BE2C (cell line): Measurements from ENCODE around the gene NOTCH3.

Source experiments
- DNase-seq: peaks from one replicate; pipeline ENCODE4 v3.0.0-alpha.2; 2020
- H3K27me3 ChIP-seq: fragments of 250-450 bp; sonication (Bioruptor Pico); 2 replicates; pipeline ENCODE4 v1.5.1; 2020; ENCODE audit warnings: mild to moderate bottlenecking
- H3K36me3 ChIP-seq: fragments of 250-450 bp; sonication (Bioruptor Pico); 2 replicates; pipeline ENCODE4 v1.5.1; 2020; ENCODE audit warnings: mild to moderate bottlenecking
- H3K4me1 ChIP-seq: fragments of 250-450 bp; sonication (Bioruptor Pico); 2 replicates; pipeline ENCODE4 v1.5.1; 2020
- H3K4me3 ChIP-seq: 2 replicates; pipeline ENCODE4 v1.5.1; 2011; ENCODE audit warnings: low read depth, low read length
- H3K9me3 ChIP-seq: fragments of 250-450 bp; sonication (Bioruptor Pico); 2 replicates; pipeline ENCODE4 v1.5.1; 2020
- CTCF ChIP-seq: IDR thresholded peaks from 2 replicates; pipeline ENCODE4 v1.5.1; 2012; ENCODE audit warnings: mild to moderate bottlenecking, low read depth, low read length

NOTCH3 gene

GRCh38 chr19:15141143-15141542 is 59.7 kb downstream of the NOTCH3 start:
- H3K9me3 ChIP-seq: no peaks in the 10 kb centered on the region
- TF ChIP-seq CTCF: no peak
- H3K27me3 ChIP-seq: no peaks in the 10 kb centered on the region; the same call in none of the 2 replicates
- H3K36me3 ChIP-seq: no peaks in the 10 kb centered on the region
- no peak overlapping the region for H3K4me3 ChIP-seq
- no peak for DNase-seq
- H3K4me1 ChIP-seq: no peaks in the 10 kb centered on the region

GRCh38 chr19:15138427-15138826 is 62.4 kb downstream of the NOTCH3 start:
- Histone ChIP-seq H3K4me1 (no peaks in the 10 kb centered on the region), H3K9me3 (no peaks in the 10 kb centered on the region), H3K4me3 (no peak overlapping the region), H3K27me3 (no peaks in the 10 kb centered on the region; the same call in none of the 2 replicates), H3K36me3 (no peaks in the 10 kb centered on the region)
- DNase-seq: no peak
- TF ChIP-seq CTCF: no peak

- DNase-seq: no peak
- no peak for TF ChIP-seq CTCF
- no peaks in the 10 kb centered on the region for H3K36me3 ChIP-seq
- H3K4me3 ChIP-seq: no peak overlapping the region
- no peaks in the 10 kb centered on the region for H3K4me1 ChIP-seq
- H3K27me3 ChIP-seq: no peaks in the 10 kb centered on the region; the same call in none of the 2 replicates
- H3K9me3 ChIP-seq: no peaks in the 10 kb centered on the region
Observed at GRCh38 chr19:15137777-15138176, 63.0 kb downstream of the NOTCH3 start.

- no peak overlapping the region for H3K4me3 ChIP-seq
- H3K27me3 ChIP-seq: no peaks in the 10 kb centered on the region
- no peaks in the 10 kb centered on the region for H3K36me3 ChIP-seq
- no peaks in the 10 kb centered on the region for H3K9me3 ChIP-seq
- no peak for TF ChIP-seq CTCF
- no peaks in the 10 kb centered on the region for H3K4me1 ChIP-seq
- DNase-seq: no peak
Observed at GRCh38 chr19:15136234-15136954, 64.4 kb downstream of the NOTCH3 start.

- no peak for TF ChIP-seq CTCF
- no peaks in the 10 kb centered on the region for H3K4me1 ChIP-seq
- H3K9me3 ChIP-seq: no peaks in the 10 kb centered on the region
- no peak overlapping the region for H3K4me3 ChIP-seq
- no peaks in the 10 kb centered on the region for H3K36me3 ChIP-seq
- no peak for DNase-seq
- H3K27me3 ChIP-seq: no peaks in the 10 kb centered on the region
Observed at GRCh38 chr19:15129856-15130585, 70.8 kb downstream of the NOTCH3 start.
